Measurements from ENCODE around the gene PUDP.

DNA sequence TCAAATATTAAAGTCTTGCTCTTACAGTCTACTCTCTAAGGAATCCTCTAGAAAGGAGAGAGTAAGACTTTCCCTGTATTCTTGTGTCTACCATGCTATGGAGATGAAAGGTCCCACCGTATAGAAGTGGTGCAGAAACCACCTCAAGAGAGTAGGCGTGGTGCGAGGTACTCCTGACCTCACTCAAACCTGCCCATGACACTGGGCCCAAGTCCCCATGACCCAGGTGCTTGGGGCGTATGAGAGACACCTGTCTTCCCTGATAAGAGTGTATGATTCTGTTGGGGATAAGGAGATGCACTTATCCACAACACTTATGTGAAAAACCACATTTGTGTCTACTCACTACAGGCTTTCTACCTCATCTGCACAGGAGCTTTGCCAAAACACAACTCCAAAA is 55.4 kb downstream of the PUDP start:
- TF ChIP-seq TAF1 (IDR thresholded peaks at IDR 0.05; ENCODE audit: borderline replicate concordance, low read depth, low read length) (no peak), POLR2A (IDR thresholded peaks at IDR 0.05; ENCODE audit: low read depth, low read length) (no peak)

All from GM12892 (cell line).